GM21423 (cell line): ENCODE data around the gene SLC2A9.

Experiments
- ATAC-seq: cut with Tn5 transposase; IDR thresholded peaks from one replicate; pipeline ENCODE4 v1.9.1; 2021; ENCODE audit warnings: mild to moderate bottlenecking, moderate library complexity; ENCODE audit not compliant: unreplicated experiment

The SLC2A9 gene

GRCh38 chr4:10020871-10021652 lies at the start of gene SLC2A9:
Gene SLC2A9, minus strand, starts transcription at chr4:10021497. Its CDS starts 68 bp downstream, at chr4:10021429.
- ATAC-seq: no peak

DNA sequence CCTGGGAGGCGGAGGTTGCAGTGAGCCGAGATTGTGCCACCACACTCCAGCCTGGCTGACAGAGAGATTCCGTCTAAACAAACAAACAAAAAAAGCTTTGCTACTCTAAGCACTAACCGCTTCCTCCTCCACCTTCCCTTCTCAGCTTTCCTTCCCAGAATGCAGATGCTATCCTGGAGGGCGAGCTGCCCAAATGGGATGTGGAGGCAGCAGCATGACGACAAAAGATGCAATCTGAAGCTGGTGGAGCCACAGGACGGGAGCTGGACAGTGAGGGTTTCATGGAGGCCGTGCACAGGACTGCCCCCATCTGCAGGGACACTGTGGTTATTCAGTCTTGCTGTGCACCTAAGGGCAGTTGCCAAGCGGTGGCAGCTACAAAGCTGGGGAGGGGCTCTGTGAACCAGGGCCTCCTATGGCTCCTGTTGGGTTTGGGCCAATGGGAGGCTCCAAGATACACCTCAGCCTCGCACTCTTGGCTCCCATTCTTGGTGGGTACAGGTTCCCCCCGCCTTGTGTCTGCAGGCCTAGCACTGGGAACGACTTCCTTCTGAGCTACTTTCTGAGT lies 47.9 kb upstream of the SLC2A9 start:
- ATAC-seq: no peak

GRCh38 chr4:10066670-10067651 lies 45.7 kb upstream of the SLC2A9 start:
- no peak for ATAC-seq

DNA sequence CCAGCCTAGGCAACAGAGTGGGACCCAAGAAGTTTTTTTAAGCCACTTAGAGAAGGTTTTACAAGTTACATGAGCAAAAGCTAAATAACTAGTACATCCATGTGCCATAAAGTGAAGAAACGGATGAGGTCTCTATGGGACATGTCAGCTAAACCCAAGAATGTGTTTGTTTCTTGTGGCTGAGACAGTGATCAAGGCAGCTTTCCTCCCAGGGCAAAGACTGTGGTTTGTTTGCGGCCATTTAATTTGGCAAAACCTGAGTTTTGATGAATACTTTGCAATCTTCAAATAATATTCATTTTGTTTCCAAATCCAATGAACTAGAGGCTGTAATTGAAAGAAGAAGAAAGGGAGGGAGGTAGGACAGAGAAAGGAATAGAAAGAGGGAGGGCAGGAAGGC lies 44.9 kb upstream of the SLC2A9 start:
- ATAC-seq: no peak

- no peak for ATAC-seq
These were observed 42.4 kb upstream of the SLC2A9 start for GRCh38 chr4:10063544-10064300.

DNA sequence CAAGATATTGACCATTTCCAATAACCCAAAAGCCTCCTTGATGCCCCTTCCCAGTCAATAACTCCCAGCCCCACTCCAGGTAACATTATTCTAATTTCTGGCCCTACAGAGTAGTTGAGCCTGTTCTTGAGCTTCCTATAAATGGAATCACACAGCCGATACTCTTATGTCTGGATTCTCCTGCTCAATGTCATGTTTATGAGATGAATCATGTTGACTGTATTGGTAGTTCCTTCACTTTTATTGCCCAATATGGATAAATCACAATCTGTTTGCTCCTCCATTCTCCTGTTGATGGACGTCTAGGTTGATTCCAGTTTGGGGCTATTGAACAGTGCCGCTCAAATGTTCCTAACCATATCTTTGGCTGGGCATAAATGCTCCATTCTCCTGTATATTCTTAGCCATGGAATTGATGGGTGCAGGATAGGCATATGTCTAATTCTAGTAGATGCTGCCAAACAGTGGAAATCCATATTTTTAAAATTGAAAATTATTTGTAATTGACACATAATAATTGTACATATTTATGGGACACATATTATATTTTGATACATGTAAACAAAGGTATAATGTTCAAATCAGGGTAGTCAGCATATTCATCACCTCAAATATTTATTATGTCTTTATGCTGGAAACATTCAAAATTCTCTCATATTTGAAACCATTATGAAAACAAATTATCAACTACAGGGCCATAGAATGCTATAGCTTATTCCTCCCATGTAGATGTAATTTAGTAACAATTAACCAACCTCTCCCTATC lies 40.5 kb upstream of the SLC2A9 start:
- no peak for ATAC-seq

DNA sequence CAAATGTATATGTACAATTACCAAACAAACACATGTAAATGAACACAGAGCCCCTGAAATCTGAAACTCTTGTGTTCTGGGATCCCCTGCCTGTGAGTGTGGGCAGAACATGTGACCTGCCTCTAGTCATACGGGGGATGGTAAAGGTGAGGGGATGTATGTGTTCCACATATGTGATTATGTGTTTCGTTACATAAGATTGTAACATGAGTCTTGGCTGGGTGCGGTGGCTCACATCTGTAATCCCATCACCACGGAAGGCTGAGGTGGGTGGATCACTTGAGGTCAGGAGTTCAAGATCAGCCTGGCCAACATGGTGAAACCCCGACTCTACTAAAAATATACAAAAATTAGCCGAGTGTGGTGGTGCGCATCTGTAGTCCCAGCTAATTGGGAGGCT lies 37.1 kb upstream of the SLC2A9 start:
- ATAC-seq: no peak

GRCh38 chr4:10057023-10057395 lies 35.7 kb upstream of the SLC2A9 start:
- no peak for ATAC-seq

GRCh38 chr4:10056334-10057022 lies 35.2 kb upstream of the SLC2A9 start:
- ATAC-seq: no peak

GRCh38 chr4:10055871-10056270 lies 34.6 kb upstream of the SLC2A9 start:
- no peak for ATAC-seq

DNA sequence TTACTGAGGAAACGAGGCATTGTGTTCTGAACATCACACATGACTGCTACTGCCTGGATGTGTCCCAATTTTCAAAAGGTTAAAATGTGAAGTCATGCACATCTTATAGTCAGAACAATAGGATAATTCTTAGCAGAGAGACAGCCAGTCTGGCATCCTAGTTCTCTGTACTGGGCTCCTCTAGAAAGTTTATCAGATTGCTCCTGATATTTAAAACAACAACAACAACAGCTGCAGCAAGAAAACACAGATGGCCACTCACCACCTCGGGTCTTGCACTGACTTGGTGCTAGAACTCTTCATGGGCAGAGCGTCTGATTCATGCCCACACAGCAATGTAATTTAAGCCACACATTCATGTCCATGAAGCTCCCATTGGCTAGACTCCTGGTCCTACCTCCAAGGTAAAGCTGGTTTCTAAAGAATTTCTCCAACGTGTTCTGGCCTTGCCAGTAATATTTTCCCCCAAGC lies 33.3 kb upstream of the SLC2A9 start:
- ATAC-seq: no peak

DNA sequence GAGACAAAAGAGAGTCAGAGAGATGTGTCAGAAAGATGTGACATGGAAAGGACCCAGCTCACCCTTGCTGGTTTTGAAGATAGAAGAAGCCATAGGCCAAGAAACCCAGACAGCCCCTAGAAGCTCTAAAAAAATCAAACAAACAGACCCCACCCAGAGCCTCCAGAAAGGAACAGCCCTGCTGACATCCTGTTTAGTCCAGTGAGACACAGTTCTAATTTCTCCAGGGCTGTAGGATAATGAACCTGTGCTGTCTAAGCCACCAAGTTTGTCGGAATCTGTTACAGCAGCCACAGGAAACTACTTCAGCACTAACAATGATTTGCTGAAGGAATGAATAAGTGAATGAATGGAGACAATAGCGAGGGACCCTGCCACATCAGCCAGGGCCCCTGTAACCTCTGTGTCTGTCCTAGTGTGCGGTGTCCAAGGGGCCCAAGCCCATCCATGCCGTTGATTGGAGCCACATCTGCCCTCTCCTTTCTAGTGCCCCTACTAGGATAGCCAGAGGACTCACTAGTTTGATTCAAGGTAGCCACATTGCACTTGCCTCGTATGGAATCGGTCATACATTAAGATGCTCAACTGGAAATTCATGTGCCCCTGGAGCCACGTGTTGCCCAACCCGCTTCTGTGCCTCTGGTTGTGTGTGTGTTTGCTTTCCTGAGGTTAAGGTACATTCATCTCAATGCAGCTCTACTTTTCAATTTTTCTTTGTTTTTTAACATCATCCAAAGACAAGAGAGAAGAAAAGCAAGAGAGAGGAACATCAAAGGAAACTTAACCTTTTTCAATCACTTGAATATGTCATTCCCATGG lies 32.5 kb upstream of the SLC2A9 start:
- no peak for ATAC-seq

DNA sequence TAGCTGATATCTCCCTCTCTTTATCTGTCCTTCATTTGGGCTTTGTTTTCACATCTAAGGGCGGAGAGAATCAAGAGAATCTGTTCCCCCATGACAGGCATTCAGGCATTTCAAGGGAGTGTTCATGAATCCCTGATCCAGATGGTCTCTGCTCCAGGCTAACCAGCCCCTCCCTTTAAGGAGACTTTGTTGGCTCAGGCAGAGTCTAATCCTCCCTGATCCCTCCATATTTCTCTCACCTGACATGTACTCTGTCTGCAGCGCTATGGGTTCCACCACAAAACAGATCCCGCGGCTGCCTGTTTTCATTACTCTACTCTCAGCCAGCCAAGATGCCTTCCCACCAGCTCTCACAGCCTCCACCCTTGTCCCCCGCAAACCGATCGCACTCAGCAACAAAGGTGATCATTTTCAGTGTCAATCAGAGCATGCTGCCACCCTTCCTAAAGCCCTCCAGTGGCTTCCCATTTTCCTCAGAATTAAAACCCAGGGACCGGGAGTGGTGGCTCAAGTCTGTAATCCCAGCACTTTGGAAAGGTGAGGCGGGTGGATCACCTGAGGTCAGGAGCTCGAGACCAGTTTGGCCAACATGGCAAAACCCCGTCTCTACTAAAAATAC lies 30.3 kb upstream of the SLC2A9 start:
- no peak for ATAC-seq

GRCh38 chr4:10050721-10051120 lies 29.4 kb upstream of the SLC2A9 start:
- ATAC-seq: no peak

- ATAC-seq: no peak
These were observed 29.0 kb upstream of the SLC2A9 start for GRCh38 chr4:10050261-10050661.

- ATAC-seq: no peak
These were observed 27.8 kb upstream of the SLC2A9 start for GRCh38 chr4:10048941-10049697.

- ATAC-seq: no peak
These were observed 26.7 kb upstream of the SLC2A9 start for GRCh38 chr4:10047967-10048366.
